Karpas-422 (cell line): ENCODE measurements around the gene PRKAG2. TPM values are rescaled to one million over a fixed set of nuclear protein-coding genes. Genes with fewer than 3 reads are reported as not detected.

ENCODE experiments used
- DNase-seq: peaks from one replicate; pipeline ENCODE4 v3.0.0-alpha.2; 2015
- H2AFZ ChIP-seq: fragments of 200-600 bp; sonication (generic); 2 replicates; pipeline ENCODE4 v1.6.1; 2014; ENCODE audit warnings: antibody characterized with exemption, low read length, mixed read lengths
- H3K27ac ChIP-seq: fragments of 200-600 bp; sonication (generic); 2 replicates; pipeline ENCODE4 v1.5.1; 2014; ENCODE audit warnings: mild to moderate bottlenecking, low read length, moderate library complexity
- H3K27me3 ChIP-seq: fragments of 200-600 bp; sonication (generic); 2 replicates; pipeline ENCODE4 v1.6.1; 2014; ENCODE audit warnings: low read length, mixed read lengths
- H3K36me3 ChIP-seq: fragments of 200-600 bp; sonication (generic); 2 replicates; pipeline ENCODE4 v1.6.1; 2014; ENCODE audit warnings: low read length, mixed read lengths; ENCODE audit not compliant: insufficient read depth
- H3K4me1 ChIP-seq: fragments of 200-600 bp; sonication (generic); 2 replicates; pipeline ENCODE4 v1.6.1; 2014; ENCODE audit warnings: mild to moderate bottlenecking, low read length, mixed read lengths
- H3K4me2 ChIP-seq: fragments of 200-600 bp; sonication (generic); 2 replicates; pipeline ENCODE4 v1.6.1; 2014; ENCODE audit warnings: low read length, low read depth, mild to moderate bottlenecking; ENCODE audit not compliant: poor library complexity, severe bottlenecking
- H3K4me3 ChIP-seq: fragments of 200-600 bp; sonication (generic); 2 replicates; pipeline ENCODE4 v1.5.1; 2014; ENCODE audit warnings: mild to moderate bottlenecking, antibody characterized with exemption, low read length, mixed read lengths
- H3K79me2 ChIP-seq: fragments of 200-600 bp; sonication (generic); 2 replicates; pipeline ENCODE4 v1.6.1; 2014; ENCODE audit warnings: mild to moderate bottlenecking, low read length, mixed read lengths
- H3K9ac ChIP-seq: fragments of 200-600 bp; sonication (generic); 2 replicates; pipeline ENCODE4 v1.6.0; 2014; ENCODE audit warnings: low read length
- H3K9me2 ChIP-seq: fragments of 200-600 bp; sonication (generic), shearing (Covaris generic); replicated peaks from 2 replicates; pipeline ENCODE4 v1.6.0; 2014; ENCODE audit warnings: mild to moderate bottlenecking, low read length, moderate library complexity; ENCODE audit not compliant: insufficient read depth
- H3K9me3 ChIP-seq: fragments of 300-700, 200-600 bp; sonication (generic); 2 replicates; pipeline ENCODE4 v1.6.1; 2014; ENCODE audit warnings: low read length, mixed read lengths
- H4K20me1 ChIP-seq: fragments of 200-600 bp; sonication (generic); 2 replicates; pipeline ENCODE4 v1.6.1; 2014; ENCODE audit warnings: mild to moderate bottlenecking, antibody characterized with exemption, low read length, low read depth; ENCODE audit not compliant: insufficient read depth
- total RNA-seq: library from RNA; depleted of rRNA; stranded (reverse); fragments of >200 nt; shearing (Covaris generic); gene quantifications from 2 replicates; pipeline ENCODE4 v1.2.3, GENCODE V29; 2014; ENCODE audit warnings: low replicate concordance

The PRKAG2 gene
- total RNA-seq, 1 experiment from 2014 or later = 6.3 TPM

- no peak overlapping the region for H3K27ac ChIP-seq
- no peak overlapping the region for H2AFZ ChIP-seq
- H3K9ac ChIP-seq = no peak overlapping the region
- no peaks in the 10 kb centered on the region for H3K79me2 ChIP-seq
- peaks cover 6% of the 10 kb centered on the region; the same call in 1 of the 2 replicates for H4K20me1 ChIP-seq
- H3K9me2 ChIP-seq = no peaks in the 10 kb centered on the region
- no peaks in the 10 kb centered on the region for H3K36me3 ChIP-seq
- H3K9me3 ChIP-seq = no peaks in the 10 kb centered on the region
- no peak overlapping the region for H3K4me3 ChIP-seq
- H3K27me3 ChIP-seq = no peaks in the 10 kb centered on the region
- no peak overlapping the region for H3K4me2 ChIP-seq
- peaks cover 7% of the 10 kb centered on the region for H3K4me1 ChIP-seq
- no peak for DNase-seq
Observed at GRCh38 chr7:151681726-151682125, 195.2 kb downstream of the PRKAG2 start.

GRCh38 chr7:151680810-151681209 lies 196.1 kb downstream of the PRKAG2 start:
- Histone ChIP-seq H3K79me2 (no peaks in the 10 kb centered on the region), H3K9ac (no peak overlapping the region), H3K4me3 (no peak overlapping the region), H3K4me2 (no peak overlapping the region), H2AFZ (no peak overlapping the region), H3K36me3 (no peaks in the 10 kb centered on the region), H3K27ac (no peak overlapping the region), H3K9me3 (no peaks in the 10 kb centered on the region), H3K27me3 (no peaks in the 10 kb centered on the region), H3K9me2 (no peaks in the 10 kb centered on the region), H3K4me1 (peaks cover 7% of the 10 kb centered on the region), H4K20me1 (peaks cover 6% of the 10 kb centered on the region; the same call in 1 of the 2 replicates)
- no peak for DNase-seq

GRCh38 chr7:151679881-151680612 lies 196.9 kb downstream of the PRKAG2 start:
- H3K27me3 ChIP-seq = no peaks in the 10 kb centered on the region
- H3K79me2 ChIP-seq = no peaks in the 10 kb centered on the region
- H3K4me3 ChIP-seq = no peak overlapping the region
- peaks cover 6% of the 10 kb centered on the region; the same call in 1 of the 2 replicates for H4K20me1 ChIP-seq
- no peak overlapping the region for H3K27ac ChIP-seq
- H3K9me2 ChIP-seq = no peaks in the 10 kb centered on the region
- H2AFZ ChIP-seq = no peak overlapping the region
- no peaks in the 10 kb centered on the region for H3K36me3 ChIP-seq
- H3K9me3 ChIP-seq = no peaks in the 10 kb centered on the region
- no peak for DNase-seq
- H3K4me1 ChIP-seq = peaks cover 7% of the 10 kb centered on the region
- no peak overlapping the region for H3K4me2 ChIP-seq
- no peak overlapping the region for H3K9ac ChIP-seq

GRCh38 chr7:151679071-151679708 lies 197.7 kb downstream of the PRKAG2 start:
- H3K4me2 ChIP-seq = no peak overlapping the region
- H3K27me3 ChIP-seq = no peaks in the 10 kb centered on the region
- peaks cover 6% of the 10 kb centered on the region; the same call in 1 of the 2 replicates for H4K20me1 ChIP-seq
- H3K9me2 ChIP-seq = no peaks in the 10 kb centered on the region
- no peaks in the 10 kb centered on the region for H3K79me2 ChIP-seq
- H3K9ac ChIP-seq = no peak overlapping the region
- H3K27ac ChIP-seq = no peak overlapping the region
- H2AFZ ChIP-seq = no peak overlapping the region
- no peak for DNase-seq
- H3K36me3 ChIP-seq = no peaks in the 10 kb centered on the region
- H3K4me1 ChIP-seq = peaks cover 7% of the 10 kb centered on the region
- no peaks in the 10 kb centered on the region for H3K9me3 ChIP-seq
- no peak overlapping the region for H3K4me3 ChIP-seq

GRCh38 chr7:151678227-151678604 lies 198.7 kb downstream of the PRKAG2 start:
- peaks cover 7% of the 10 kb centered on the region for H3K4me1 ChIP-seq
- no peaks in the 10 kb centered on the region for H3K79me2 ChIP-seq
- H3K9me2 ChIP-seq = no peaks in the 10 kb centered on the region
- no peak overlapping the region for H3K4me2 ChIP-seq
- no peaks in the 10 kb centered on the region for H3K27me3 ChIP-seq
- H2AFZ ChIP-seq = no peak overlapping the region
- H3K9me3 ChIP-seq = no peaks in the 10 kb centered on the region
- H3K27ac ChIP-seq = no peak overlapping the region
- no peak overlapping the region for H3K9ac ChIP-seq
- no peak overlapping the region for H3K4me3 ChIP-seq
- DNase-seq = no peak
- 0 out of 2 replicates have a peak, but pooled peaks cover 6% of the 10 kb centered on the region for H4K20me1 ChIP-seq
- H3K36me3 ChIP-seq = no peaks in the 10 kb centered on the region

- no peak overlapping the region for H2AFZ ChIP-seq
- no peaks in the 10 kb centered on the region for H3K79me2 ChIP-seq
- no peak for DNase-seq
- H3K9me2 ChIP-seq = no peaks in the 10 kb centered on the region
- H4K20me1 ChIP-seq = 0 out of 2 replicates have a peak, but pooled peaks cover 6% of the 10 kb centered on the region
- H3K9ac ChIP-seq = no peak overlapping the region
- H3K27me3 ChIP-seq = no peaks in the 10 kb centered on the region
- H3K36me3 ChIP-seq = no peaks in the 10 kb centered on the region
- no peak overlapping the region for H3K4me2 ChIP-seq
- peaks cover 7% of the 10 kb centered on the region for H3K4me1 ChIP-seq
- H3K9me3 ChIP-seq = no peaks in the 10 kb centered on the region
- H3K27ac ChIP-seq = no peak overlapping the region
- no peak overlapping the region for H3K4me3 ChIP-seq
Observed at GRCh38 chr7:151677581-151678226, 199.2 kb downstream of the PRKAG2 start.

- Histone ChIP-seq H2AFZ (no peak overlapping the region), H3K36me3 (no peaks in the 10 kb centered on the region), H3K4me2 (no peak overlapping the region), H3K4me3 (no peak overlapping the region), H3K9me3 (no peaks in the 10 kb centered on the region), H3K9me2 (no peaks in the 10 kb centered on the region), H3K27ac (no peak overlapping the region), H3K27me3 (no peaks in the 10 kb centered on the region), H4K20me1 (0 out of 2 replicates have a peak, but pooled peaks cover 3% of the 10 kb centered on the region), H3K9ac (no peak overlapping the region), H3K4me1 (peaks cover 7% of the 10 kb centered on the region), H3K79me2 (no peaks in the 10 kb centered on the region)
- DNase-seq = no peak
Observed at GRCh38 chr7:151676759-151677158, 200.2 kb downstream of the PRKAG2 start.

GRCh38 chr7:151675196-151675920 lies 201.6 kb downstream of the PRKAG2 start:
- Histone ChIP-seq H3K9ac (no peak overlapping the region), H4K20me1 (no peaks in the 10 kb centered on the region), H3K4me2 (no peak overlapping the region), H3K4me3 (no peak overlapping the region), H3K36me3 (no peaks in the 10 kb centered on the region), H2AFZ (no peak overlapping the region), H3K9me3 (no peaks in the 10 kb centered on the region), H3K79me2 (no peaks in the 10 kb centered on the region), H3K27me3 (no peaks in the 10 kb centered on the region), H3K9me2 (no peaks in the 10 kb centered on the region), H3K27ac (no peak overlapping the region), H3K4me1 (peaks cover 7% of the 10 kb centered on the region)
- DNase-seq = no peak
